Epithelial cell of proximal tubule (primary cell): Measurements from ENCODE around the gene TCHH. TPM values are rescaled to one million over a fixed set of nuclear protein-coding genes. Genes with fewer than 3 reads are reported as not detected.

Experiments used
- DNase-seq: peaks from one replicate; pipeline ENCODE4 v3.0.0-alpha.2; 2011; ENCODE audit warnings: low read depth
- H3K4me3 ChIP-seq: 2 replicates; pipeline ENCODE4 v1.5.1; 2011; ENCODE audit warnings: low read depth, mild to moderate bottlenecking, low read length
- CTCF ChIP-seq: conservative IDR thresholded peaks from 2 replicates; pipeline ENCODE4 v1.5.1; 2012; ENCODE audit warnings: low read depth, mild to moderate bottlenecking, low read length
- total RNA-seq: library from RNA; depleted of rRNA; stranded (reverse); fragments of >200 nt; gene quantifications from 2 replicates; pipeline ENCODE4 v1.2.3, GENCODE V29; 2015

Gene TCHH
- total RNA-seq, 1 donor from 2014 or later, result under 0.01 TPM

GRCh38 chr1:152067150-152067549 lies 48.1 kb downstream of the TCHH start:
- no peak for DNase-seq
- no peak overlapping the region for H3K4me3 ChIP-seq
- TF ChIP-seq CTCF, result no peak

DNA sequence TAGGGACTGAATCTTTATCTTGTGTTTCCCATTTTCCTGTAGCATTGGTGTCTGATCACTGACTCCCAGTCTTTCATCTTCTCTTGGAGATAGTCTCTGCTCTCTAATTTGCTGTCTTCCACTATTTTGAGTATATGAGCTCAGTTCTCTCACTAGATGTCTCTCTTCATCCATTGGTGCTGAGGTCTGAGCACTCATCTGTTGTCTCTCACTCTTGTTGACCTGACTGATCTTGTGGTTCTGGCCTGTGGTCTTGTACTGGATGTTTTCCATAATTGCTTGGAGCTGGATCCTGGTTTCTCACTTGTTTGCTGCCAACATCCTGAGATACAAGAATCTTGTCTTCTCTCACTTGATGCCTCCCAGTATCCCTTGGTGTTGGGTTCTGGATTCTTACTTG lies 53.3 kb downstream of the TCHH start:
- DNase-seq, result no peak
- H3K4me3 ChIP-seq, result no peak overlapping the region
- TF ChIP-seq CTCF, result no peak

Other genes with a start within 250 kb of the TCHH start
- gene THEM4, start 205.9 kb downstream of the TCHH start, total RNA-seq, result 7.0 and 13.2 TPM in 2 replicates
- gene S100A10, start 121.6 kb downstream of the TCHH start, total RNA-seq, result 216 and 394 TPM in 2 replicates
- 575 and 947 TPM in 2 replicates for gene S100A11, start 78.4 kb downstream of the TCHH start, total RNA-seq
- not detected in 2 replicates for gene TCHHL1, start 26.4 kb downstream of the TCHH start, total RNA-seq
- not detected in 2 replicates for gene RPTN, start 43.8 kb upstream of the TCHH start, total RNA-seq
- not detected in 2 replicates for gene HRNR, start 108.7 kb upstream of the TCHH start, total RNA-seq
- gene FLG, start 209.8 kb upstream of the TCHH start, total RNA-seq, result 0.07 TPM in 1 of 2 replicates, not detected in the other
- not detected in 2 replicates for gene FLG2, start 244.6 kb upstream of the TCHH start, total RNA-seq